GM18508 (cell line): ENCODE results near the gene KIF17.
"Not testable (repeated sequence)": the region's sequence is repeated elsewhere in the genome, so short reads cannot be mapped to it uniquely, and the experiment has no call there.

Experiments used
- ATAC-seq: cut with Tn5 transposase; IDR thresholded peaks from one replicate; pipeline ENCODE4 v1.9.1; 2021; ENCODE audit warnings: moderate number of reproducible peaks; ENCODE audit not compliant: insufficient read depth, unreplicated experiment

KIF17 gene

DNA sequence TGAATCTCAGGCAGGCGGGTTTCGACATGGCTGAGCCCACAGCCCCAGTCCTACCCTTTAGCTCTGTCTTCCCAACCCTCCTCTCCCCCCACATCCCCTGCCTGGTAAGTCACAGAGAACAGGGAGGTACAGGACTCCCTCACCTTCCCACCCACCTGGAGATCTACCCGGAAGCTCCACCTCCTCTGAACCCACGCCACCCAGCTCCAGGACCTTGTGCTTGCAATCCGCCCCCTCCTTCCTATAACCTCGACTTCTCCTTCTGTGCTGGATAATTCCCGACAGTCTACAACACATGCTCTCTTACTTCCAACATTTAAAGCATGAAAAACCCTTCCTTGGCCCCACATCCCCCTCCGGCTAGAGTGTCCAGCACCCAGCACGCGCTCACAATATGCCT, 22.3 kb downstream of the KIF17 start:
- no peak for ATAC-seq

DNA sequence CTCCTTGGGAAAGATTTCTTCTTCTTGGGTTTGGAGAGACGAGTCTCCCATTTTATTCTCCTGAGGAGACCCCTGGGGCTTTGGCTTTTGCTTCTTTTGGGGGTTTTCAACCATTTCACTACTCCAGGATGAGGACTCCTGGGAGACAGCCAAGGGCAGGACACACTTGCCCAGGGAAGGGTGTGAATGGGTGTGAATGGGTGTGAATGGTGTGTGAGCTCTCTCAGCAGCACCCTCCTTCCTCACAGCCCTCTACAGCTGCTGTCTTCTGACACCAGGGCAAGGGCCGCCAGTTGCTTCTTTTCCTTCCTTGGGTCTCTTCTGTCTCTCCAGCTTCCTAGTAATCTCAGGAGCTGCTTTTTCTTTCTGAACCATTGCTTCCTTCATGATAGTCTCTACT, 24.2 kb downstream of the KIF17 start:
- ATAC-seq: no peak

DNA sequence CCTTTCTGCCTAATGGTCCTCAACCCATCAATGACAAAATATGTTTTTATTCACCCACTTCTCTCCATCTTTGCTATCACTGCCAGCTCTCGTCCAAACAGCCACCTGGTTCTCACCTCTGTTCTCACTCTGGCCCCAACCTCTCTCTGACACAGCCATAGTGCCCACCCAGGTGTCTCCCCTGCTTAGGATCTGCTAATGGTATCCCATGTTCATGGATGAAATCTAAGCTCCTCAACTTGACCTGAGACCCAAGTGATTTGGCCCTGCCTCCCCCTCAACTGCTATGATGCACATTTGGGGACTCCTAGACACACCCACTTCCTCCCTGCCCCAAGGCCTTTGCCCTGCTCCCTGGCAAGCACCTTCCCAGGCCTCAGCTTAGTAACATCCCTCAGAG, 25.9 kb downstream of the KIF17 start:
- ATAC-seq: no peak

DNA sequence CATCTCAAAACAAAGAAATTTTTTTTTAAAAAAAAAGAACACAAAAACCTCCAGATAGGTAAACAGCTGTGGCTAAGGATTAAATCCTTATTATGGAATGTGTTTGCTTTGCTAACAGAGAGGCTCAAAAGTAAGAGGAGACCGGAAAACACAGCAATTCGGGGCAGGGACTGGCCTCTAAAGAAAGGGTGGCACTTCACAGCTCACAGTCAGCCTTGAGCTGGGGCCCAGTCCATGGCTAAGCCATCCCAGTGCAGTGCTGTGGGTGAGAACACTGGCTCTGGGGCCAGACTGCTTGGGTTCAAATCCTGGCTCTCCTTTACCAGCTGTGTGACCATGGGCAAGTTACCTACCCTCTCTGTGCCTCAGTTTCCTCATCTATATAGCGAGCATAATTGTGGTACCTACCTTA, 28.2 kb downstream of the KIF17 start:
- ATAC-seq: no peak

DNA sequence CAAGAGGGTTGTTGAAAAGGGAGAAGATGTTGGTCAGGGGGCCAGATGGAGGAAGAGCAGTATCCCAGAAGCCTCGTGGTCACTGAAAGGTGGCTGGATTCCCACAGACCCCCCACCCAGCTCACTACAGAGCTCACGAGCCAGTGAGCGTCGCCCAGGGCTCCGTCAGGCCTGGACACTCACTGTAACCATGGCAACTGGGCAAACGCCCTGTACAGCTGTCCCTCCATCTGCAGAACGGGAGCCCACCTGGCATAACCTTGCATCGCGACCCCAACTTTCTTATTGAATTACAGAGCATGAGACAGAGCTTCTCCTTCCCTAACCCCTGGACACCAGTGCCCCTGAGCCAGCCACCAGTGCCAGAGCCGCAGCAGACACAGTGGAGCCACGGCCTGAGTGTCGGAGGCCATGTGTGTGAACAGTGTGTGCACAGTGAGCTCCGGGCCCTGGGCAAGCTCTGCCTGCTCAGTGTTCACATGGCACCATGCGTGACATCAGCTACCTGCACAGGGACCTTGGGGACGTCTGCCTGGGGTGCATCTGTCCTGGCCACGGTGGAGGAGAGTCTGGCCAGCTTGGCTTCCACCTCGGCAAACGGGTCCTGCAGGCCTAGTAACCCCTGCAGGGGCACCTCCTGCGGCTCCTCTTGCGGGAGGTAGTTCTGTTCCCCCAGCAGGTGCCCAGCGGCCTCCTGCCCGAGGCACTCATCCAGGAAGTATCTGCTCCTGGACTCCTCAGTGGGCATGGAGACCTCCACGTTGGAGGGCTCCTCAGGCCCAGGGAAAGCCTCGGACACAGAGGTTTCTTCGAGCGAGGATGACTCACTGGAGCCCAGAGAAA, 30.7 kb downstream of the KIF17 start:
- no peak for ATAC-seq

DNA sequence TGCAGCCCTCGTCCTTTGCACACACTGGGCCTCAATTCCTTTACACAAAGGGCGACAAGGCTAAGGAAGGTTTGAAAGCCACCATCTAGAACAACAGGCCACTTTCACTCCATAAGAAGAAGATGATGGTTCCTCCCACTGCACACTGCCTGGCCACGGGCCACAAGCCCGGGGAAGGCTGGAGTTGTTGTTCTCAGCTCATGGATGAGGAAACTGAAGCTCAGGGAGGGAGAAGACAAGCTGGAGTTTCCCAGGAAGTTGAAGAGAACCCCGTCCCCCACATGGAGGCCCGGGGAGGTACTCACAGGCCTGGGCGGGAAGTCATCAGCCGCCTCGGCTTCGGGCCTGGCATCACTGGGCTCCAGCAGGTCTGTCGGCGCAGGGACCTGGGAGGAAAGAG, 32.1 kb downstream of the KIF17 start:
- ATAC-seq: no peak

DNA sequence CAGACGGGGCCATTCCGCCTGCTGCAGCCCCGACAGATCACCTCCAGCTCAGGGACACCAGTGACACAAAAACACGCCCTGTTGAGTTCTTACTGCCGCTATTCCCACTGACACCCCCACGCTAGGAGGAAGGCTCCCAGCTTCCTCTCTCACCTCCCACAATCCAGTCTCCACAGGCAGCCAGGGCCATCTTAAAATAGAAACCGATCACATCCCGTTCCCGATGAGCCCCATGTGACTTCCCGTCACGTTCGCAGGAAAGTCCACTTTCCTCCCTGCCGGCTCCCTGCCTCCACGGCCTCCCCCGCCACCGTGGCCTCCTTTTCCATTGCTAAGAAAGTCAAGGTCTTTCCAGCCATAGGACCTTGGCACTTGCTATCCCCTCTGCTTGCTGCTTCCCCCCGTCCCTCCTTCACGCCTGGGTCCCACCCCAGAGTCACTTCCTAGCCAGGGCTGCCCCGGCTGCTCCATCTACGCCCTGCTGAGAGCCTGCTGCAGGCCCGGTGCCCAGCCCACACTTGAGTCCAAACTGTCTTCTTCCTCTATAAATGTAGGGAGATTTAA, 32.6 kb downstream of the KIF17 start:
- ATAC-seq: no peak

DNA sequence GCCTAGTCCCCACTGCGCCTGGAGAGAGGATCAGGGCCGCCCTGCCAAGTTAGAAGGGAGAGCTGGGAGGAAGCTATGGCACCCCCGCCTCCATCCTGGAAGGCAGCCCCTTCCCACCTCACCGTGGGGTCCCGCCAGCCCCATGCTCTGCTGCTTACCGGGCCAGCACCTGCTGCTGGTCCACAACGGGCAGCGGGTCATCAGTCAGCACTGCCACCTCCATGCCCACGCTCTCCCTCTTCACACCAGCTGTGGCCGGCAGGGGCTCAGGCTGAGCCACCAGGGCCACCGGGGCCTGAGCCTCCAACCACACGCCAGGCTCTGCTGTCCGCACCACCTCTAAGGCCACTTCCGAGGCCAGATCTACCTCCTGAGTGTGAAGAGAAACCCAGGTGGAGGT, 33.2 kb downstream of the KIF17 start:
- no peak for ATAC-seq

DNA sequence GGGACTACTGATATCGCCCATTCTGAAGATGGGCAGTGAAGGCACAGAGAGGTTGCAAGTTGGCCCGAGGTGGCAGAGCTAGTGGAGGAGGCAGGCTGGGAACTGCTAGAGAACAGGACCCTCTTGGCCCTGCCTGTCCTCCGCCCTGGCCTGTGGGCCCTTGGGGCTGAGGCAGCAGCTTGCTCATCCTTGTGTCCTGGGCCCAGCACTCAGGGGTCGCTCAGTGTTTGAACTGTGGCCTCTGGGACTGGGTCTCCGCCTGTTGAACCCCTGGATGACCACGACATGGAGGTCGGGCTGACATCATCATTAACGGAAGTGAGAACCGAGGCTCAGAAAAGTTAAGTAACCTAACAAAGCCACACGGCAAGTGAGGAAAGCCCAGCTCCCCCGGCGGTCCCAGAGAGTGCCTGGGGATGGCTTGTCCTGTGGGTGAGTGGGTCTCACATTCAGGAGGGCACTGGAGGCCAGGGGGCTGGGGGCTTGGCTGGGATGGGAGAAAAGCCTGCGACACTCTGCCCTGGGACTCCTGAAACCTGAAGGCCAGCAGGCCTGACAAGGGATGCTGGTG, 33.7 kb downstream of the KIF17 start:
- no peak for ATAC-seq

DNA sequence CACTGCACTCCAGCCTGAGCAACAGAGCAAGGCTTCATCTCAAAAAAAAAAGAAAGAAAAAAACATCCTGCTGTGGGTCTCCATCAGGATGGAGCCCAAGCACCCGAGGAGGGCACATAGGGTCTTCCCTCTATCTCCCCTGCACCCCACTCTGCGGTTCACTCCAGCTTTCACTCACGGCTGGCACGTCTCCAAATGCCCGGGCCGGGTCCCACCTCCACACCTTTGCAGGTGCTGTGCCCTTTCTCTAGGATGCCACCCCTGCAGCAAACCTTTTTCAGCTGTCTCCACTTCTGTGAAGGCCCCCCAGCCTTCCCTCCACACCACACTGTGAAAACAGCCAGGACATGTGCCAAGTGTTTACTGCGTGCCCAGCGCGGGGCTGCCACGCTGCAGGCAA, 34.2 kb downstream of the KIF17 start:
- ATAC-seq: no peak

DNA sequence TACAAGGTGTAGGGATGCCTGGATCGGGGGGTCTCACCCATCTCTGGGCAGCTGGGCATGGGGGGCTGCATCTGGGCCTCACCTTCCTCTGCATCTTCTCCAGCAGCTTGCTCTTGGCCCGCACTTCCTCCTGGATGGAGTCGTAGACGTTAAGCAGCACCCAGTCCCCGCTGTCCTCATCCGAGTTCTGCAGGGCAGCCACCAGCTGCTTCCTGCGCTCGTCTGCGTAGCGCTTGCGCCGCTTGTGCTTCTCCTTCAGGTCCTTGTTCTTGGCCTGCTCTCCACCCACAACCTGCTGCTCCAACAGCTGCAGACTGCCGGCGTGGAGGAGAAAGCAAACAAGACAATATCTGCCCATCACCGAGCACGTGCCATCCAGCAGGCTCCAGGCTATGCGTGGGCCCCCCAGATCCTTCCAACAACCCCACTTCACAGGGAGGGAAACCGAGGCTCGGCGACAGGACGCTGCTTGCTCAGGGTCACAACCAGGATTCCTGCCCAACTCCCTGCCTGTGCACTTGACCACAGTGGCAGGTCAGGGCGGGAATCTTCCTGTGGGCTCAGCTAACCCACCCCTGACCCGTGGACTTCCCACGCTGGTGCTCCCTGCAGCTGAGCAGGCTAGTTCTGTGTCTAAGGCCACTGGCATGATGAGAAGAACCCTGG, 35.1 kb downstream of the KIF17 start:
- no peak for ATAC-seq

DNA sequence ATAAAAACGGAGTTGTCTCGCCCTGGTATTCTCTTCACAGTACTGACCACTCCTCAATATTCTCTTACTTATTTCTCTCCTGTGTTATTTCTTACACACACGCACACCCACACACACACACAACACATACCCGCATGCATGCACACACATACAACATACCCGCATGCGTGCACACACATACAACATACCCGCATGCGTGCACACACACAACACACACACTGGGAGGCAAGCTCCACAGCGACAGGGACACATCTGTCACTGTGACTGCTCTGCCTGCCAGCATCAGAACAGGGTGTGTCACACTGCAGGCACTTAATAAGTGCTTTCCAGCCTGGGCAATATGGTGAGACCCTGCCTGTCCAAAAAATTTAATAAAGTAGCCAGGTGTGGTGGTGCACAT, 35.8 kb downstream of the KIF17 start:
- ATAC-seq: no peak

DNA sequence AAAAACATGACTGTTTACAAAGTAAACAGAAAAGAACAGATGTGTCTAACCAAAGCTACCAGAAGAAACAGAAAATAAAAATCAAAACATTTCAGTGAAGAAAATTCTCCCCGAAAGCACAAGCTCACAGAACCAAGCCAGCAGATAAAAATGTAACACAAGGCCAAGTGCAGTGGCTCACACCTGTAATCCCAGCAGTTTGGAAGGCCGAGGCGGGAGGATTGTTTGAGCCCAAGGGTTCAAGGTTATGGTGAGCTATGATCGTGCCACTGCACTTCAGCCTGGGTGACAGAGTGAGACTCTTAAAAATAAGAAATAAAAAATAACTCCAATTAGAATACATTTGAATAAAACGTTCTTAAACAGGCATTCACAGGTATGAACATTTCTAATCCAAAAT, 37.5 kb downstream of the KIF17 start:
- no peak for ATAC-seq

DNA sequence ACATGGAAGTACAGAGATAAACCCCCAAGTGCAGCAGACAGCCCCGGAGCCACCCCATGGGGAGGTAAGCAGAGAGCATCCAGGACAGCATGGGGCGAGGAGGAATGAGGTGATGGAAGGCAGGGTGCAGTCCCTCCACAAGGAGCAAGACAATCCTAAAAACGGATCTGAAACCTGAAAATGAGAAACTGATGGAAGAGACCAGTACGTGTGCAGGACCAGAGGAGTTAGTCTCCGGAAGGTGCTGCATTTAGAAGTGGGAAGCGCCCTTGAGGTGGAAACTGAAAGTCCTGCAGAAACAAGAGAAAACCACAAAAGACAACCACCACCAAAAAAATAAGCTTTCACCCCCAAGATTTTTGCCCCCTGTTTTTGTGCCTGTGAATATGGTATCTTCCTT, 39.2 kb downstream of the KIF17 start:
- no peak for ATAC-seq

DNA sequence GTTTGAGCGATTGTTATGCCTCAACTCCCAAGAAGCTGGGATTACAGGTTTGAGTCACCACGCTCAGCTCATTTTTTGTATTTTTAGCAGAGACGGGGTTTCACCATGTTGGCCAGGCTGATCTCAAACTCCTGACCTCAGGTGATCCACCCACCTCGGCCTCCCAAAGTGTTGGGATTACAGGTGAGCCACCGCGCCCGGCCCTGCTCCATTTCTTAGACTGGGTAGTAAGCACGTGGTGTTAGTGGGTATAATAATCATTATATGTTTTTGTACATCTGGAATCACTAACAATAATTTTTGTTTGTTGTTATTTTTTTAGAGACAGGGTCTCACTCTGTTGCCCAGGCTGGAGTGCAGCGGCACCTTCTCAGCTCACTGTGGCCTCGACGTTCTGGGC, 44.2 kb downstream of the KIF17 start:
- not testable (repeated sequence) for ATAC-seq

DNA sequence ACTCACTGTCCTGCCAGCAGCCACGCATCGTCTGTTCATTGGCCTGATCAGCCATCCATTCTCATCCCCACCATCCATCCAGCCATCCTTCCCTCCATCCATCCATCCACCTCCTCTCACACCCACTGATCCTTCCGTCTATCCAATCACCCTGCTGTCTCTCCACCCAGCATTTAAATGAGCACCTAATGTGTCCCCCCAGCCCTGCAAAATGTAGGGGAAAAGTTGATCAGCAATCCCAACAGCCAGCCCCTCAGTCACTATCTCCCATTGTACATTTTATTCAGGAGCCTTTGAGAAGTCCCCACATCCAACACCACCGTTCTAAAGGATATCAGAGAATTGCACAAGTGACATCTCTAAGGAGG, 45.6 kb downstream of the KIF17 start:
- no peak for ATAC-seq

DNA sequence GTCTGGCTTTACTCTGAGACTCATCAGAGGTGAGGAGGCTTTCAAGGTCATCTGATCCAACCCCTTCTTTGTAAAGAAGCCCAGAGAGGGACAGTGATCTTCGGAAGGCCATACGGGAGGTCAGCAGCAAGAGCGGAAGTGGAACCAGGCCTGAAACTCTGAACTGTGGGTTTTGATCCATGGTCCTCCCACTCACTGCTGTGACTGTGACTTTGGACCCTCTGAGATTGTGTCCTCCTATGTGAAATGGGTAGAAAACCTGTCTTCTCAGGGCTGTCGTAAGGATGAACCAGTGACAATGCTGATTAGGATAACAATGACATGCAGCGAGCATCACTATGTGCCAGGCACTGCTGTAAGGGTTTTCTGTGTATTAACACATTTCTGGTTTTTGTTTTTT, 46.9 kb downstream of the KIF17 start:
- ATAC-seq: no peak

DNA sequence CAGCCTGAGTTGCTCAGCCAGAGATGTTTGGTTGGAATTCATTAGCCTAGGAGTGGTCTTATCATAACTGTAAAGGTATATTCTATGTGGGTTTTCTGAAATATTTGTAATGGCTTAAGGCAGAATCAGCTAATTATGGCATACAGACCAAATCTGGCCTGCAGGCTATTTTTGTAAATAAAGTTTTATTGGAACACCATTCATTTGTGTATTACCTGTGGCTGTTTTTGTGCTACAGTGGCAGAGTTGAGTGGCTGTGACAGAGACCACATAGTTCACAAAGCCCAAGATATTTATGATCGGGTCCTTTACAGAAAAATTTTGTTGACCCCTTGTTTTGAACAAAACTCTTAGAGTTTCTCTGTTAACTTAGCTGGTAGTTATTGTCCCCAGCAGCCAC, 49.2 kb downstream of the KIF17 start:
- no peak for ATAC-seq

DNA sequence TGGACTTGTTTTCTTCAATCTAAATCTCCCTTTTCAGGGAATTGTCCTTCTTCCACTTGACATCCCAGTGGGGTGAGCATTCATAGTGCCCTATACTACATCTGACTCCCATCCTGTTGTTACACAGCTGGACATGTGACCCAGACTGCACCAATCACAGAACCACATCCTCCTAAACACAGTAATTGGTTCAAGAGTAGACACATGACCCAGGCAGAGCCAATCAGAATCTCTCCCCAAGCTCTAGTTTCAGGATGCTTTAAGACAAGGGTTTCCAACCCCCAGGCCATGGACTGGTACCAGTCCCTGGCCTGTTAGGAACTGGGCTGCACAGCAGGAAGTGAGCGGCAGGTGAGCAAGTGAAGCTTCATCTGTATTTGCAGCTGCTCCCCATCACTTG, 51.0 kb downstream of the KIF17 start:
- no peak for ATAC-seq

DNA sequence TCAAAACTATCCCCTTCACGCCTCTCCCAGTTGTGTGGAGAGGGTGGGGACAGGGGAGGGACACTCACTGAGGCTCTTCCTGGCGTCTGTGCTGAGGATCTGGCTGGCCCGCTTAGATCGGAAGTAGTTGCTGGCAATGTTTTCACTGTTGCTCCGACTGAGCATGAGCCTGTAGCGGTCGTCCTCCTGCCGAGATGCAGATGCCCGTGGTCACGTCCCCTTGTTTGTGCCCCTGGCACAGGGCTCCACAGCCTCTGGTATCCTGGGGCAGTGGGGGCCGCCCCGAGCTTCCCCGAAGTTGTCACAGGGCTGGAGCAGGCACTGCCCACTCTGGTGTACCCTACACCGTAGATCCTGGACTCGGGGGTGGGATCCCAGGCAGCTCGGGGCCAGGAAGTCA, 51.7 kb downstream of the KIF17 start:
- no peak for ATAC-seq

DNA sequence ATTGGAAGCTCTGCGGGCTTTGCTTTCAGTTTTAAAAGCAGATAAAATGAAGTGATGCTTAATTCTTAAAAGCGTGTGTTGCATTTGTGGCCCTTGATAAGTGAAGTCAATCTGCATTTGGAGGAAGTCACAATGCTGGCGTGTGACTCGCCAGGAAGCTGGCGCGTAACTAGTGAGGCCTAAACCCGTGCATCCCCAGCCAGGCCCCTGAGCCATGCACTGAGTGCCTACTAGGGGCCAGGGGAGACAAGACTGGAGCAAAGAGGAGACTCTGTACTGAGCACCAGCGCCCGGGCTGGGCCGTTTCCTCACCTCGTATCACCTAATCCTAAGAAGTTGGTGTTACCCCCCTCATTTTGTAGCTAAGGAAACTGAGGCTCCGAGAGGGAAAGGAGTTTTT, 52.1 kb downstream of the KIF17 start:
- ATAC-seq: no peak
